GM12878 (cell line): Measurements from ENCODE around the gene FNTB. TPM values are rescaled to one million over a fixed set of nuclear protein-coding genes. Genes with fewer than 3 reads are reported as not detected.

Source experiments
- ATAC-seq: fragments of 200-7000 bp; cut with Tn5 transposase; 3 replicates; pipeline ENCODE4 v1.9.1; 2020; ENCODE audit warnings: mild to moderate bottlenecking, moderate library complexity
- BruUV-seq: library from RNA; stranded (reverse); fragments of 400-500 nt; replicated peaks from 2 replicates; lab custom pipeline; 2021; lab: Mats Ljungman, UMichigan
- CTCF ChIA-PET: fragments of 300-600 bp; sonication (Branson Sonifier 250); formaldehyde crosslinking; extraction: SDS; loops from one replicate; lab custom pipeline; 2021; ENCODE audit warnings: inconsistent platforms; lab: Yijun Ruan, JAX
- POLR2A ChIA-PET: fragments of 350-600 bp; formaldehyde crosslinking; extraction: SDS; loops from one replicate; lab custom pipeline; 2021; ENCODE audit warnings: inconsistent platforms; lab: Charles Lee
- RAD21 ChIA-PET: fragments of 300-600 bp; sonication (Branson Sonifier 250); formaldehyde crosslinking; loops from one replicate; lab custom pipeline; 2023; ENCODE audit warnings: antibody characterized with exemption; ENCODE audit not compliant: unreplicated experiment; lab: Charles Lee
- SMC1A ChIA-PET: fragments of 300-600 bp; sonication (Branson Sonifier 250); formaldehyde crosslinking; loops from one replicate; lab custom pipeline; 2023; ENCODE audit not compliant: unreplicated experiment, uncharacterized antibody; lab: Charles Lee
- DNase-seq: peaks from one replicate; pipeline ENCODE4 v3.0.0-alpha.2; 2011; ENCODE audit warnings: low read depth, low spot score
- FAIRE-seq: peaks from 3 replicates; lab custom pipeline; 2011; peaks lifted over from hg19 to GRCh38; lab: Jason Lieb, UNC
- H2AFZ ChIP-seq: 2 replicates; pipeline ENCODE4 v1.6.0; 2011; ENCODE audit warnings: low read depth, low read length, control low read depth; ENCODE audit not compliant: control insufficient read depth
- H3K27ac ChIP-seq: 2 replicates; pipeline ENCODE4 v1.5.1; 2011; ENCODE audit warnings: control low read depth; ENCODE audit not compliant: control insufficient read depth, insufficient read depth
- H3K27me3 ChIP-seq, 2 experiments: replicated peaks in 1 of 2; 2 replicates each; pipeline versions ENCODE4 v1.6.0 to v1.6.1; 2011; ENCODE audit warnings: low read length in 1 of 2; ENCODE audit not compliant: control insufficient read depth in 2 of 2, insufficient read depth in 2 of 2
- H3K36me3 ChIP-seq, 2 experiments: 2 replicates each; pipeline ENCODE4 v1.5.1; 2011; ENCODE audit warnings: low read length in 1 of 2; ENCODE audit not compliant: control insufficient read depth in 2 of 2, insufficient read depth in 2 of 2
- H3K4me1 ChIP-seq: 2 replicates; pipeline ENCODE4 v1.6.1; 2011; ENCODE audit warnings: mild to moderate bottlenecking, low read length, moderate library complexity, mixed read lengths; ENCODE audit not compliant: control insufficient read depth, insufficient read depth
- H3K4me2 ChIP-seq: 2 replicates; pipeline ENCODE4 v1.6.0; 2011; ENCODE audit warnings: control low read depth; ENCODE audit not compliant: control insufficient read depth, insufficient read depth
- H3K4me3 ChIP-seq: fragments of 200-600 bp; sonication (generic); 2 replicates; pipeline ENCODE4 v1.5.1; 2016
- H3K79me2 ChIP-seq: 2 replicates; pipeline ENCODE4 v1.6.0; 2011; ENCODE audit warnings: low read length; ENCODE audit not compliant: control insufficient read depth, insufficient read depth
- H3K9ac ChIP-seq: 2 replicates; pipeline ENCODE4 v1.8.0; 2011; ENCODE audit warnings: low read length, control low read depth, mixed read lengths; ENCODE audit not compliant: control insufficient read depth, insufficient read depth
- H3K9me3 ChIP-seq: replicated peaks from 3 replicates; pipeline ENCODE4 v1.5.1; 2011; ENCODE audit warnings: mild to moderate bottlenecking, low read length; ENCODE audit not compliant: control insufficient read depth, insufficient read depth
- H4K20me1 ChIP-seq: 2 replicates; pipeline ENCODE4 v1.6.0; 2011; ENCODE audit not compliant: control insufficient read depth, insufficient read depth
- BRCA1 ChIP-seq: IDR thresholded peaks from 2 replicates; pipeline ENCODE4 v1.6.1; 2011; ENCODE audit warnings: low read depth, low read length, improper control_type of control experiment
- CBFB ChIP-seq: IDR thresholded peaks from 2 replicates; pipeline ENCODE4 v1.6.1; 2016; ENCODE audit warnings: antibody characterized with exemption, low read depth
- CREM ChIP-seq: IDR thresholded peaks from 2 replicates; pipeline ENCODE4 v1.6.1; 2014; ENCODE audit warnings: antibody characterized with exemption, low read depth
- EED ChIP-seq: sonication (generic); IDR thresholded peaks from 2 replicates; pipeline ENCODE4 v1.6.1; 2016; ENCODE audit warnings: antibody characterized with exemption, low read depth
- ETV6 ChIP-seq, 2 experiments: fragments of 450-650 bp in 1 of 2; IDR thresholded peaks in 1 of 2; conservative IDR thresholded peaks in 1 of 2; 2 replicates each; pipeline ENCODE4 v1.6.1; 2014; ENCODE audit warnings: antibody characterized with exemption in 1 of 2, borderline replicate concordance in 1 of 2, low read depth in 1 of 2, mild to moderate bottlenecking in 1 of 2, moderate library complexity in 1 of 2
- MEF2B ChIP-seq: fragments of 450-650 bp; IDR thresholded peaks from 2 replicates; pipeline ENCODE4 v1.6.1; 2018; ENCODE audit warnings: mild to moderate bottlenecking, moderate library complexity; ENCODE audit not compliant: partially characterized antibody, poor library complexity, severe bottlenecking
- NFXL1 ChIP-seq: fragments of 450-650 bp; IDR thresholded peaks from 2 replicates; pipeline ENCODE4 v1.6.1; 2017; ENCODE audit warnings: antibody characterized with exemption, mild to moderate bottlenecking, borderline replicate concordance
- RAD21 ChIP-seq: IDR thresholded peaks from 2 replicates; pipeline ENCODE4 v1.6.1; 2011; ENCODE audit warnings: mild to moderate bottlenecking, low read depth, low read length, moderate library complexity; ENCODE audit not compliant: insufficient read depth
- SMAD5 ChIP-seq: IDR thresholded peaks from 2 replicates; pipeline ENCODE4 v1.6.1; 2016; ENCODE audit warnings: antibody characterized with exemption, low read depth
- SREBF1 ChIP-seq: IDR thresholded peaks from 2 replicates; pipeline ENCODE4 v1.6.1; 2012; ENCODE audit warnings: mild to moderate bottlenecking, low read length
- STAT3 ChIP-seq: IDR thresholded peaks from 2 replicates; pipeline ENCODE4 v1.6.1; 2011; ENCODE audit warnings: low read depth, low read length, improper control_type of control experiment
- WGBS: methylation state at CpG from one replicate; pipeline ENCODE4 v1.1.6; 2016; ENCODE audit warnings: low lambda C conversion rate; ENCODE audit not compliant: insufficient replicate concordance, insufficient coverage; ENCODE audit errors: missing lambda C conversion rate; 5-methylcytosine and 5-hydroxymethylcytosine counted together
- in situ Hi-C: fragments of 300-500 bp; cut with MboI; formaldehyde crosslinking; loops from 9 replicates; pipeline ENCODE4 v1.14.3; 2018; ENCODE audit warnings: mixed read lengths
- intact Hi-C: fragments of 100-400 bp; cut with micrococcal nuclease; formaldehyde crosslinking; loops from one replicate; pipeline ENCODE4 v1.14.2; 2022; ENCODE audit not compliant: unreplicated experiment
- polyA plus RNA-seq, 11 experiments: library from polyadenylated mRNA; depleted of rRNA in 4 of 11; unstranded in 6 of 11; stranded (reverse) in 5 of 11; fragments of >200 nt; fragmentation: Nextera tagmentation in 4 of 11; fragmentation: Illumina TruSeq in 1 of 11; extraction: Ambion mirVana in 4 of 11; extraction: Trizol in 1 of 11; gene quantifications; 1 replicate in 1 of 11; 2 replicates in 10 of 11; pipeline versions ENCODE4 v1.2.1 to v1.2.3, GENCODE V29; 2011 to 2016; ENCODE audit warnings: inconsistent platforms in 2 of 11, missing spikeins in 2 of 11, low read depth in 1 of 11
- total RNA-seq, 4 experiments: library from RNA; depleted of rRNA in 3 of 4; stranded (reverse); fragments of >200 nt in 3 of 4; fragmentation: Illumina TruSeq in 1 of 4; extraction: Trizol in 1 of 4; gene quantifications; 2 replicates each; pipeline versions ENCODE4 v1.2.1 to v1.2.3, GENCODE V29; 2013 to 2021
- TF ChIP-seq, protein P1 (sequence below): IDR thresholded peaks from 2 replicates; pipeline ENCODE4 v1.6.1; 2012; ENCODE audit warnings: improper control_type of control experiment, low read depth, low read length; ENCODE audit not compliant: insufficient replicate concordance
- TF ChIP-seq, protein P2 (sequence below), 3 experiments: IDR thresholded peaks in 2 of 3; conservative IDR thresholded peaks in 1 of 3; 2 replicates each; pipeline ENCODE4 v1.5.1; 2011; ENCODE audit warnings: low read depth in 3 of 3, low read length in 3 of 3, mild to moderate bottlenecking in 3 of 3, control low read depth in 2 of 3, moderate library complexity in 2 of 3, inconsistent platforms in 1 of 3, mixed read lengths in 1 of 3; ENCODE audit not compliant: control insufficient read depth in 2 of 3, insufficient read depth in 1 of 3; ENCODE audit errors: extremely low read depth in 1 of 3
- TF ChIP-seq, protein P3 (sequence below): fragments of 450-650 bp; conservative IDR thresholded peaks from 2 replicates; pipeline ENCODE4 v1.6.1; 2017; ENCODE audit warnings: mild to moderate bottlenecking, moderate library complexity

Gene FNTB
- total and polyA plus RNA-seq, 10 of the 15 experiments (the other 5 are each of a cell fraction or from before 2014, with no cell fraction given), result 10.4 to 25.1 (median 16.7) TPM

DNA sequence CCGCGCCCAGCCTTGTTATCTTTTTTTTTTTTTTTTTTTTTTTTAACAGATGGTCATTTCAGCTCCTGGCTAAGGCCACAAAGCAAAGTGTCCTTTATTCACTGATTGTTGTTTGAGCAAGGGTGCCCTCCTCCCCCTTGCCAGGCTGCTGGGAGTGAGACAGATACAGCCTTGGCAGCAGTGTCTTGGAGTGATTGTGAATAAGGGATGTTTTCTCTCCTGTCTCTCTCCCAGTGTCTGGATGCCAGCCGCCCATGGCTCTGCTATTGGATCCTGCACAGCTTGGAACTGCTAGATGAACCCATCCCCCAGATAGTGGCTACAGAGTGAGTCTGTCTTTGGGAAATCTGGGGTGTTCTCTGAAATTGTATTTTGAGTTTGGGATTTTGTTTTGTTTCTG lies 28.7 kb downstream of the FNTB start (continued):
- TF ChIP-seq, protein P1, sequence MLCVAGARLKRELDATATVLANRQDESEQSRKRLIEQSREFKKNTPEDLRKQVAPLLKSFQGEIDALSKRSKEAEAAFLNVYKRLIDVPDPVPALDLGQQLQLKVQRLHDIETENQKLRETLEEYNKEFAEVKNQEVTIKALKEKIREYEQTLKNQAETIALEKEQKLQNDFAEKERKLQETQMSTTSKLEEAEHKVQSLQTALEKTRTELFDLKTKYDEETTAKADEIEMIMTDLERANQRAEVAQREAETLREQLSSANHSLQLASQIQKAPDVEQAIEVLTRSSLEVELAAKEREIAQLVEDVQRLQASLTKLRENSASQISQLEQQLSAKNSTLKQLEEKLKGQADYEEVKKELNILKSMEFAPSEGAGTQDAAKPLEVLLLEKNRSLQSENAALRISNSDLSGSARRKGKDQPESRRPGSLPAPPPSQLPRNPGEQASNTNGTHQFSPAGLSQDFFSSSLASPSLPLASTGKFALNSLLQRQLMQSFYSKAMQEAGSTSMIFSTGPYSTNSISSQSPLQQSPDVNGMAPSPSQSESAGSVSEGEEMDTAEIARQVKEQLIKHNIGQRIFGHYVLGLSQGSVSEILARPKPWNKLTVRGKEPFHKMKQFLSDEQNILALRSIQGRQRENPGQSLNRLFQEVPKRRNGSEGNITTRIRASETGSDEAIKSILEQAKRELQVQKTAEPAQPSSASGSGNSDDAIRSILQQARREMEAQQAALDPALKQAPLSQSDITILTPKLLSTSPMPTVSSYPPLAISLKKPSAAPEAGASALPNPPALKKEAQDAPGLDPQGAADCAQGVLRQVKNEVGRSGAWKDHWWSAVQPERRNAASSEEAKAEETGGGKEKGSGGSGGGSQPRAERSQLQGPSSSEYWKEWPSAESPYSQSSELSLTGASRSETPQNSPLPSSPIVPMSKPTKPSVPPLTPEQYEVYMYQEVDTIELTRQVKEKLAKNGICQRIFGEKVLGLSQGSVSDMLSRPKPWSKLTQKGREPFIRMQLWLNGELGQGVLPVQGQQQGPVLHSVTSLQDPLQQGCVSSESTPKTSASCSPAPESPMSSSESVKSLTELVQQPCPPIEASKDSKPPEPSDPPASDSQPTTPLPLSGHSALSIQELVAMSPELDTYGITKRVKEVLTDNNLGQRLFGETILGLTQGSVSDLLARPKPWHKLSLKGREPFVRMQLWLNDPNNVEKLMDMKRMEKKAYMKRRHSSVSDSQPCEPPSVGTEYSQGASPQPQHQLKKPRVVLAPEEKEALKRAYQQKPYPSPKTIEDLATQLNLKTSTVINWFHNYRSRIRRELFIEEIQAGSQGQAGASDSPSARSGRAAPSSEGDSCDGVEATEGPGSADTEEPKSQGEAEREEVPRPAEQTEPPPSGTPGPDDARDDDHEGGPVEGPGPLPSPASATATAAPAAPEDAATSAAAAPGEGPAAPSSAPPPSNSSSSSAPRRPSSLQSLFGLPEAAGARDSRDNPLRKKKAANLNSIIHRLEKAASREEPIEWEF, result no peak
- TF ChIP-seq NFXL1 (no peak), SMAD5 (no peak), BRCA1 (no peak)

DNA sequence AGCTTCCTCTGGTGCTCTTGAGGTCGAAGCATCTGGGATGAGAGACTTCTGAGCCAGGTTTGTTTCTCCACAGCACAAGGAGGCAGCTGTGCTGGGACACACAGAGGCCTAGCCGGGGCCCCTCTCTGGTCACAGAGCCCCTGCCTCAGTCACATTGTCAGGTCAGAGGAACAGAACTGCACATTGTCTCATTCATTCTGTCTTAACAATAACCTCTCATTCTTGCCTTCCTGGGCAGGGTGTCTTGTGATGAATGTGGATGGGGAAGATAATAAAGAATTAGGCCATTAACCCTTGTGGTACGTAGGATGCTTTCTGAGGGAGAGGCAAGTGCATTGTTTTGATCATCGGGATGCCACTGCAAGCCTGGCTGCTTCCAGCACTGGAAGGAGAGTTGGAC lies 29.8 kb downstream of the FNTB start:
- Histone ChIP-seq H3K27ac (no peak overlapping the region), H3K9me3 (no peaks in the 10 kb centered on the region), H3K4me3 (no peak overlapping the region), H4K20me1 (no peaks in the 10 kb centered on the region), H3K36me3 (peaks cover 0 to 6% of the 10 kb centered on the region in 2 experiments; a peak in 3 of 4 replicates), H3K9ac (no peak overlapping the region), H3K27me3 (no peaks in the 10 kb centered on the region), H3K79me2 (no peaks in the 10 kb centered on the region), H3K4me2 (no peak overlapping the region), H3K4me1 (no peaks in the 10 kb centered on the region), H2AFZ (no peak overlapping the region)
- ChIA-PET SMC1A (interaction anchor here (1.2 kb wide), 1 partner anchor 32 kb away, joined by 3 read pairs; no protein-coding TSS in a partner anchor), CTCF (interaction anchor here (0.6 to 1.2 kb wide), 3 partner anchors 20 to 30 kb away, joined by 3 read pairs; partner anchors contain the start of gene FNTB), RAD21 (no interaction called here), POLR2A (no interaction called here)
- FAIRE-seq (no peak), DNase-seq (no peak), ATAC-seq (no peak)
- 86% methylated on average over 4 of the region's 4 CpGs for WGBS
- intact Hi-C loops, result no loop called here
- in situ Hi-C loops, result no loop called here
- BruUV-seq, result no TSS peak
- no peak for TF ChIP-seq MEF2B
- TF ChIP-seq STAT3, result no peak
- no peak for TF ChIP-seq SMAD5
- TF ChIP-seq, protein P2, sequence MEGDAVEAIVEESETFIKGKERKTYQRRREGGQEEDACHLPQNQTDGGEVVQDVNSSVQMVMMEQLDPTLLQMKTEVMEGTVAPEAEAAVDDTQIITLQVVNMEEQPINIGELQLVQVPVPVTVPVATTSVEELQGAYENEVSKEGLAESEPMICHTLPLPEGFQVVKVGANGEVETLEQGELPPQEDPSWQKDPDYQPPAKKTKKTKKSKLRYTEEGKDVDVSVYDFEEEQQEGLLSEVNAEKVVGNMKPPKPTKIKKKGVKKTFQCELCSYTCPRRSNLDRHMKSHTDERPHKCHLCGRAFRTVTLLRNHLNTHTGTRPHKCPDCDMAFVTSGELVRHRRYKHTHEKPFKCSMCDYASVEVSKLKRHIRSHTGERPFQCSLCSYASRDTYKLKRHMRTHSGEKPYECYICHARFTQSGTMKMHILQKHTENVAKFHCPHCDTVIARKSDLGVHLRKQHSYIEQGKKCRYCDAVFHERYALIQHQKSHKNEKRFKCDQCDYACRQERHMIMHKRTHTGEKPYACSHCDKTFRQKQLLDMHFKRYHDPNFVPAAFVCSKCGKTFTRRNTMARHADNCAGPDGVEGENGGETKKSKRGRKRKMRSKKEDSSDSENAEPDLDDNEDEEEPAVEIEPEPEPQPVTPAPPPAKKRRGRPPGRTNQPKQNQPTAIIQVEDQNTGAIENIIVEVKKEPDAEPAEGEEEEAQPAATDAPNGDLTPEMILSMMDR (IDR thresholded peaks at IDR 0.05 in 2 of 3, conservative IDR thresholded peaks at IDR 0.05 in 1 of 3; ENCODE audit: control insufficient read depth in 2 of 3, extremely low read depth in 1 of 3, insufficient read depth in 1 of 3, low read depth in 3 of 3, low read length in 3 of 3), result no peak
- no peak for TF ChIP-seq EED
- TF ChIP-seq CREM, result no peak
- TF ChIP-seq SREBF1, result no peak
- TF ChIP-seq ETV6 (conservative IDR thresholded peaks at IDR 0.05 in 1 of 2, IDR thresholded peaks at IDR 0.05 in 1 of 2; ENCODE audit: borderline replicate concordance in 1 of 2, low read depth in 1 of 2), result no peak
- TF ChIP-seq, protein P3, sequence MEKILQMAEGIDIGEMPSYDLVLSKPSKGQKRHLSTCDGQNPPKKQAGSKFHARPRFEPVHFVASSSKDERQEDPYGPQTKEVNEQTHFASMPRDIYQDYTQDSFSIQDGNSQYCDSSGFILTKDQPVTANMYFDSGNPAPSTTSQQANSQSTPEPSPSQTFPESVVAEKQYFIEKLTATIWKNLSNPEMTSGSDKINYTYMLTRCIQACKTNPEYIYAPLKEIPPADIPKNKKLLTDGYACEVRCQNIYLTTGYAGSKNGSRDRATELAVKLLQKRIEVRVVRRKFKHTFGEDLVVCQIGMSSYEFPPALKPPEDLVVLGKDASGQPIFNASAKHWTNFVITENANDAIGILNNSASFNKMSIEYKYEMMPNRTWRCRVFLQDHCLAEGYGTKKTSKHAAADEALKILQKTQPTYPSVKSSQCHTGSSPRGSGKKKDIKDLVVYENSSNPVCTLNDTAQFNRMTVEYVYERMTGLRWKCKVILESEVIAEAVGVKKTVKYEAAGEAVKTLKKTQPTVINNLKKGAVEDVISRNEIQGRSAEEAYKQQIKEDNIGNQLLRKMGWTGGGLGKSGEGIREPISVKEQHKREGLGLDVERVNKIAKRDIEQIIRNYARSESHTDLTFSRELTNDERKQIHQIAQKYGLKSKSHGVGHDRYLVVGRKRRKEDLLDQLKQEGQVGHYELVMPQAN, result no peak
- no peak for TF ChIP-seq CBFB
- TF ChIP-seq RAD21, result no peak
- no peak for TF ChIP-seq BRCA1
